ENCODE measurements around the gene CA11.

DNA sequence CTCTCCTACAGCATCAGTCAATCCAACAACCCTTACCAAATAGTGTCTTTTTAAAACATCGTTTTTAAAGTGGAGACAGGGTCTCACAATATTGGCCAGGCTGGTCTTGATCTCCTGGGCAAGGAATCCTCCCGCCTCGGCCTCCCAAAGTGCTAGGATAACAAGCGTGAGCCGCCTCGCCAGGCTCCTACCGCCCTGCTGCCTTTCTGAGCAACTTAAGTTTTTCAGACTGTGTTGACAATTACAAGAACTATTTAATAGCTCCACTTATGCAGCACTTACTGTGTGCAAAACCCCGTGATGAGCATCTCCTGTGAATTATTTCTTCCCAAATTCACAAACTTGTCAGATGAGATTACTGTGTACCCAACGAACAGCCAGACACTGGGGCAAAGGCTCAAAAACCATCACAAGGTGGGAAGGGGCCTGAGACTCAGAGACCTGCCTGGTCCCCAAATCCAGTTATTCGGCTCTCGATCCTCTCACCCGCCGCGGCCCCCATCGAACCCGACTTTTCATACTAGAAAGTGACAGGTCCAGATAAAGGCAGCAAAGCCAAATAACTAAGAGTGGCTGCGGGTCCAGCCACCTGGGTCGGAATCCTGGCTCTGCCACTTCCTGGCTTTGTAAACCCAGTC is 27.6 kb downstream of the CA11 start:
- TF ChIP-seq, protein P1, sequence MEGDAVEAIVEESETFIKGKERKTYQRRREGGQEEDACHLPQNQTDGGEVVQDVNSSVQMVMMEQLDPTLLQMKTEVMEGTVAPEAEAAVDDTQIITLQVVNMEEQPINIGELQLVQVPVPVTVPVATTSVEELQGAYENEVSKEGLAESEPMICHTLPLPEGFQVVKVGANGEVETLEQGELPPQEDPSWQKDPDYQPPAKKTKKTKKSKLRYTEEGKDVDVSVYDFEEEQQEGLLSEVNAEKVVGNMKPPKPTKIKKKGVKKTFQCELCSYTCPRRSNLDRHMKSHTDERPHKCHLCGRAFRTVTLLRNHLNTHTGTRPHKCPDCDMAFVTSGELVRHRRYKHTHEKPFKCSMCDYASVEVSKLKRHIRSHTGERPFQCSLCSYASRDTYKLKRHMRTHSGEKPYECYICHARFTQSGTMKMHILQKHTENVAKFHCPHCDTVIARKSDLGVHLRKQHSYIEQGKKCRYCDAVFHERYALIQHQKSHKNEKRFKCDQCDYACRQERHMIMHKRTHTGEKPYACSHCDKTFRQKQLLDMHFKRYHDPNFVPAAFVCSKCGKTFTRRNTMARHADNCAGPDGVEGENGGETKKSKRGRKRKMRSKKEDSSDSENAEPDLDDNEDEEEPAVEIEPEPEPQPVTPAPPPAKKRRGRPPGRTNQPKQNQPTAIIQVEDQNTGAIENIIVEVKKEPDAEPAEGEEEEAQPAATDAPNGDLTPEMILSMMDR (IDR thresholded peaks at IDR 0.05), result no peak
- TF ChIP-seq POLR2A (IDR thresholded peaks at IDR 0.05), result no peak
